ENCODE results near the gene NIPSNAP2.

DNA sequence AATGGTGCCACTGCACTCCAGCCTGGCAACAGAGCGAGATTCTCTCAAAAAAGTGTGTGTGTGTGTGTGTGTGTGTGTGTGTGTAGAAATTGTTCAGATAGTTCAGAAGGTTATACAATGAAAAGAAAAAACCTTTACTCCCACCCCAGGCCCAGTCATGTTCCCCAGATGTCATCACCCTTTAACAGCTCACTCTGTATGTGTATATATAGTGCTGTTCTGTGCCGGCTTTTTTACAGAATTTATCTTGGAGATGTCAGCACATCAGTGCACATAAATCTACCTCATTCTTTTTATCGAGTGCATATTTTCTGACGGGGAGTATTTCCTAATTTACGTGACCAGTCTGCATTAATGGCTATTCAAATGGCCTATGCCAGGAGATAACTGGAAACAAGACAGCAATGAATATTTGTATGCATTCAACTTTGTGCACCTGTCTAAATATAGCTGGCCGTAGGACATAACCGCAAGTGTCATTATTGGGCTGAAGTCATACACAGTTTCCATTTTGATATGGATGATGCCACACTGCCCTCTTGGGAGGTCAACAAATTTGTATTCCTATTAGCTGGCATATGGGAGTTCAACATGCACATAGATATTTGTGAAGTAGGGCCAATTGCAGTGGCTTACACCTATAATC, 11.7 kb downstream of the NIPSNAP2 start:
- TF ChIP-seq GATA3 (IDR thresholded peaks at IDR 0.05; ENCODE audit: low read depth, low read length), result no peak
- no peak for TF ChIP-seq GATA2 (IDR thresholded peaks at IDR 0.05; ENCODE audit: low read depth, low read length)
